SW480 (cell line): Measurements from ENCODE around the gene SLC1A2.

Source experiments
- DNase-seq: peaks from one replicate; pipeline ENCODE4 v3.0.0-alpha.2; 2016; ENCODE audit warnings: low spot score

The SLC1A2 gene

GRCh38 chr11:35216962-35217678, 202.2 kb downstream of the SLC1A2 start:
- DNase-seq = peak; percentile 39

- DNase-seq = no peak
These were observed 203.4 kb downstream of the SLC1A2 start for GRCh38 chr11:35215945-35216344.

GRCh38 chr11:35214792-35215193, 204.6 kb downstream of the SLC1A2 start:
- no peak for DNase-seq

GRCh38 chr11:35214226-35214770, 205.1 kb downstream of the SLC1A2 start:
- DNase-seq = no peak

- DNase-seq = no peak
These were observed 207.4 kb downstream of the SLC1A2 start for GRCh38 chr11:35211952-35212351.

- no peak for DNase-seq
These were observed 208.3 kb downstream of the SLC1A2 start for GRCh38 chr11:35210876-35211546.

- no peak for DNase-seq
These were observed 210.6 kb downstream of the SLC1A2 start for GRCh38 chr11:35208795-35209194.

GRCh38 chr11:35207471-35208403, 211.6 kb downstream of the SLC1A2 start:
- no peak for DNase-seq

GRCh38 chr11:35206616-35207015, 212.7 kb downstream of the SLC1A2 start:
- no peak for DNase-seq

GRCh38 chr11:35204614-35205013, 214.7 kb downstream of the SLC1A2 start:
- no peak for DNase-seq
